ENCODE measurements around the gene RPGRIP1.
"Not testable (repeated sequence)": the region's sequence is repeated elsewhere in the genome, so short reads cannot be mapped to it uniquely, and the experiment has no call there.

The RPGRIP1 gene

GRCh38 chr14:21299562-21300130 is 19.8 kb downstream of the RPGRIP1 start:
- no peak for DNase-seq (ENCODE audit: low read depth in 2 of 3, low spot score in 1 of 3)

DNA sequence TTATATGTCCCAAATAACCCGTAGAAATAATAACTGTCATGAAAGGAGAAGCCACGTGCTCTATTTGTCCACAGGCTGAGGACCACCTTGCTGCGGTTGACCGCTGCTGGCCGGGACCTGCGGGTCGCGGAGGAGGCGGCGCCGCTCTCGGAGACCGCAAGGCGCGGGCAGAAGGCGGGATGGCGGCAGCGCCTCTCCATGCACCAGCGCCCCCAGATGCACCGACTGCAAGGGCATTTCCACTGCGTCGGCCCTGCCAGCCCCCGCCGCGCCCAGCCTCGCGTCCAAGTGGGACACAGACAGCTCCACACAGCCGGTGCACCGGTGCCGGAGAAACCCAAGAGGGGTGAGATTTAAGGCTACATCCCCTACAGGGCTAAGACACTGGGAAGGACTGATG is 21.0 kb downstream of the RPGRIP1 start:
- no peak for DNase-seq (ENCODE audit: low read depth in 2 of 3, low spot score in 1 of 3)

DNA sequence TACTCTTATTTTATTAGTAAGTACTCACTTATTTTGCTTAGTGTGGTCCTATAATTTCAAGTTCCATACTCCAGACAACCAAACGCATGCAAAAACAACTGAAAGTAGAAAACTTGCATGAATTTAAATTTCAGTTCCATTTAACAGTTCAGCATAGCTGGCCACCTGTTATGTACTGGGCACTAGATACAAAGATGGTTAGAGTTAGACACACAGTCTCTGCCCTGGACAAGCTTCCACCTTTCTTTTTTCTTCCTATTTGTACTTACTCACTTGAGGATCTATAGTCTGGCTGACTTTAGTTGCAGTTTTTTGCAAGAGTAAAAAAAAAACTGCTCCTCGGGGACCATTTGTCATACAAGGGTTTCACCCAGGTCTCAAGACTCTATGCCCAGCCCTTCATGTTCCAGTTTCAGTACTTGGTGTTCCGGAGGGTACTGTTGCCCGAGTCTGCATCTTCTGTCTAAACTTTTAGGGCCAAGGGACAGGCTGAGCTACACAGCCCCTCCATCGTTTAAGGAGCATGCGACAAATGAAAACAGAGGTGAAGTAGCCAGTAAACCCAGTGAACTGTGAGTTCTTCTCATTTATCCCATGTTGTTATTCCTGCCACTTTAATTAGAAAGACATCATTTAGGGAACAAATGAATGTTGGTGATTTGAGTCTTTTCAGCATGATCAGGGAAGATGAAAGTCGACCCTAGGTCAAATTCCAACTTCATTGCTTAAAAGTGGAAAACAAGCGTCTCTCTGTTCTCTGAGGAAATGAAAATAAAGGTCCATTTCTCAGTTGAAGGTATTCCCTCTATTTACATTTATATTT is 22.3 kb downstream of the RPGRIP1 start:
- no peak for DNase-seq (ENCODE audit: low read depth in 2 of 3, low spot score in 1 of 3)

DNA sequence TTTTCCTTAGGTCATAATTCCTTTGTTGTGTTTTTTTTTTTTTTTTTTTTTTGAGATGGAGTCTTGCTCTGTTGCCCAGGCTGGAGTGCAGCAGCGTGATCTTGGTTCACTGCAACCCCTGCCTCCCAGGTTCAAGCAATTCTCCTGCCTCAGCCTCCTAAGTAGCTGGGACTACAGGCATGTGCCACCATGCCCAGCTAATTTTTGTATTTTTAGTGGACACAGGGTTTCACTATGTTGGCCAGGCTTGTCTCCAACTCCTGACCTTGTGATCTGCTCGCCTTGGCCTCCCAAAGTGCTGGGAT is 22.9 kb downstream of the RPGRIP1 start:
- DNase-seq (ENCODE audit: low read depth in 2 of 3, low spot score in 1 of 3): not testable (repeated sequence)

GRCh38 chr14:21307637-21308036 is 27.8 kb downstream of the RPGRIP1 start:
- DNase-seq (ENCODE audit: low read depth in 2 of 3, low spot score in 1 of 3): no peak

DNA sequence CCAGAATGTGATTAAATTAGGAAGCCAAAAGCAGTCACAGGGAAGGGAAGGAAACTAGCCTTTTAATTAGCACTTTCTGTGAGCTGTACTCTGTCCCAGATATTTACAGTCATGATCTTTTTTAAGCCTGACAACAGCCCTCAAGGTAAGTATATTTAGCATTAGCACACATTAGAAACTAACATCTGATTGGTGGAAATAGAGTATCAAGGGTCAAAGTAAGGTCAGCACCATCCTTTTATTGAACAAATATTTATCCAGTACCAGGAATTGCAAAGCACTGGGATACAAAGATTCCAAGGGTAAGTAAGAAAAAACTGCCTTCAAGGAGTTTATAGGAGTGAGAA is 28.2 kb downstream of the RPGRIP1 start:
- no peak for DNase-seq (ENCODE audit: low read depth in 2 of 3, low spot score in 1 of 3)

GRCh38 chr14:21308479-21309237 is 28.8 kb downstream of the RPGRIP1 start:
- peak; percentile 70 to 82 (median 71) for DNase-seq (ENCODE audit: low read depth in 2 of 3, low spot score in 1 of 3)

DNA sequence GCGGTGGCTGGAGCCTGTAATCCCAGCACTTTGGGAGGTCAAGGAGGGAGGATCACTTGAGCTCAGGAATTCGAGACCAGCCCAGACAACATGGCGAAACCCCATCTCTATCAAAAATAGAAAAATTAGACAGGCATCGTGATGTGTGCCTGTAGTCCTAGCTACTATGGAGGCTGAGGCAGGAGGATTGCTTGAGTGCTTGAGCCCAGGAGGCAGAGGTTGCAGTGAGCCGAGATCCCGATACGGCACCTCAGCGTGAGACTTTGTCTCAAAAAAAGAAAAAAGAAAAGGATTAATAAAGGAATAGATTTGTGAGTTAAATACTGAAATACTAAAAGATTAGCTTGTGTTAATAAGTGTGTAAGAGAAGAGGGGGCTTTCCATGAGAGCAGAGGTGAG is 29.4 kb downstream of the RPGRIP1 start:
- no peak for DNase-seq (ENCODE audit: low read depth in 2 of 3, low spot score in 1 of 3)

GRCh38 chr14:21309956-21310355 is 30.1 kb downstream of the RPGRIP1 start:
- DNase-seq (ENCODE audit: low read depth in 2 of 3, low spot score in 1 of 3): no peak

GRCh38 chr14:21311614-21312013 is 31.7 kb downstream of the RPGRIP1 start:
- DNase-seq (ENCODE audit: low read depth in 2 of 3, low spot score in 1 of 3): no peak

DNA sequence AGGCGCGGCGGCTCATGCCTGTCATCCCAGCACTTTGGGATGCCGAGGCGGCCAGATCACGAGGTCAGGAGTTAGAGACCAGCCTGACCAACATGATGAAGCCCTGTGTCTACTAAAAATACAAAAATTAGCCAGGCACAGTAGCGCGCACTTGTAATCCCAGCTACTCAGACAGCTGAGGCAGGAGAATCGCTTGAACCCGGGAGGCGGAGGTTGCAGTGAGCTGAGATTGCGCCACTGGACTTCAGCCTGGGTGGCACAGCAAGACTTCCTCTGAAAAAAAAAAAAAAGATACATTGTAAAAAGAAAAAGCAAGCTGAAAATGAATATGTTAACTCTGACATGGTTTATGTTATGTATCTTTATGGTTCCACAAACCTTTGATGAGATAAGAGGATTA is 33.6 kb downstream of the RPGRIP1 start:
- no peak for DNase-seq (ENCODE audit: low read depth in 2 of 3, low spot score in 1 of 3)

DNA sequence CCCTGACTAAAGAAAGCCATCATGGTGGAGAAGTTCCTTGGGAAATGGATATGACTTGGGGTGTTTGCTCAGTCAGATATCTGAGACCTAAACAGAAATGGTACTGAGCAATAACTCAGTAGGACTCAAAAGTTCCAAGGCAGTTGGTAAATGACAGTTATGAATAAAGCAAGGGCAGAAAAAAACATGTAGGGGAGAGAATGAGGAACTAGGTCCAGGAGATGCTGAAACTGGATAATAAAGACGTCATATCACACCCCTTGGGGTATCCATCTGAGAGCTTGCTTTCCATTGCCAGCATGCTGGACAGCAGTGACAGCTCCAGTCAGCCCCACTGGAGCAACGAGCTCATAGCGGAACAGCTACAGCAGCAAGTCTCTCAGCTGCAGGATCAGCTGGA is 37.5 kb downstream of the RPGRIP1 start:
- DNase-seq (ENCODE audit: low read depth in 2 of 3, low spot score in 1 of 3): no peak

- no peak for DNase-seq (ENCODE audit: low read depth in 2 of 3, low spot score in 1 of 3)
These were observed 41.0 kb downstream of the RPGRIP1 start for GRCh38 chr14:21320913-21321312.

DNA sequence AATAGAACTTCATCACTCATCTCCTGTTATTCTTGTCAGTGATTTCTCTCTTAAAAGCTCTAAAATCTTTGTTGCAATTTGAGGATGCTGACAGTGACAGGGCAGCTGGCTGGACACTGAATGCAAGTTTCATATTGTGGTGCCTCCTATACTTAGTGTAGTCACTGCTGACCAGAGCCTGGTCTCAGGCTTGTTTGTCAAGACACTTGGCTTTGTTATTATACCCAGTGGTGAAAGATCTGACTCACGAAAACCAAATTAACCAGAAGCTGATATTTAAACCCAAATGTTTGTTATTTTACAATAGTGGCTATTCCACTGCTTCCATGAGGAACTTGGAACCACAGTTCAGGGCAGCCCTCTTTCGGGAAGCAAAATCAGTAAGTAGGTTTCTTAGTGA is 42.8 kb downstream of the RPGRIP1 start:
- no peak for DNase-seq (ENCODE audit: low read depth in 2 of 3, low spot score in 1 of 3)

DNA sequence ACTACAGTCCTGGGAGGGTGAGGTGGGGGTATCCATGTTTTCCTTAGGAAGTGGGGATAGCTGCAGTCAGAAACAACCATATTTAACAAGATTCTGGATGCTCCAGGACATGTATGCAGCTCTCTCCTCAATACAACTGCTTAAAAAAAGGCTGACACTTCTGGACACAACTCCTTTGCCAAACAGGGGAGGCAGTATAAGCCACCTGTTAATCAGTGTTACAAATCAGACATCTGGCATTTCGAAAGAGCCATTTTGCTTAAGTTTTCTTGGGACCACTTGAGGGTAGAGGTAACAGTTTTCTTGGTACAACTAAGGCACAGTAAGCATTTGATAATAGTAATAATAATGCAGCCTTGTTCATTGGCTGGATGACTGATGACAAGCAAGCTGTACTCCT is 47.1 kb downstream of the RPGRIP1 start:
- DNase-seq (ENCODE audit: low read depth in 2 of 3, low spot score in 1 of 3): no peak

Measured in stimulated activated CD4-positive, alpha-beta T cell treated with anti-CD3 and anti-CD28 coated beads, Interleukin-12 subunit alpha, Interleukin-12 subunit beta, amount 100 ng/mL, for 48 hours (primary cell).